ENCODE data around the gene PAM. TPM values are rescaled to one million over a fixed set of nuclear protein-coding genes. Genes with fewer than 3 reads are reported as not detected.

Gene PAM
- total and polyA plus RNA-seq, 2 of the 13 experiments (the other 11 are each of a cell fraction or from before 2014, with no cell fraction given), result 20.2 to 79.1 TPM

DNA sequence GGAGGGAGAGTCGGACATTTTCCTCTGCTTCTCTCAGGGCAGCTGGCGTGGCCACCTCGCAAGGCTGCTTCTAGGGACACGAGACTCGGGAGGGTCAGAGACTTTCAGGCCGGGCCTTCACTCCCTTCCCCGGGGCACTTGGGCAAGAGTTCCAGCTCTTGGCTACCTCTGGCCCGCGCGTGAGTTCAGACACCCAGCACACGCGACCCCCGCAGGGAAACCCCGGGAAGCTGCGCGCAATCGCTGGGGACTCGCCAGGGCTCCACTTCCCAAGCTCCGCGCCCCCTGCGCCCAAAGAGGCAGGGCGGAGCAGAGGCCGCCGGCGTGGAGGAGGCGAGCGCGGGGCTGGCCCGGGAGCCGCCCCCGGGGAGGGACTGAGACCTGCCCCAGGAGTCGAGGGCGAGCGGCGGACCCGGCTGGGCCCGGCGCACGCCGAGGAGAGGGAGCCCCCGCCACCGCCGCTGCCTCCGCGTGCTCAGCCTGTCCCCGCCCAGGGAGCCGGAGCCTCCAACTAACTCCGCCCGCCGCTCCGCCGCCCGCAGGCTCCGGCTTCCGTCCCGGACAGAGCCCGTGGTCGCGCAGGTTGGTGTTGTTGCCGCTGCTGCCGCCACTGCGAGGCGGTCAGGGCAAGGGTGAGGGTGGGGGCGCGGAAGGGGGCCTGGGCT, at the start of gene PAM (continued):
- TF ChIP-seq, protein P1, sequence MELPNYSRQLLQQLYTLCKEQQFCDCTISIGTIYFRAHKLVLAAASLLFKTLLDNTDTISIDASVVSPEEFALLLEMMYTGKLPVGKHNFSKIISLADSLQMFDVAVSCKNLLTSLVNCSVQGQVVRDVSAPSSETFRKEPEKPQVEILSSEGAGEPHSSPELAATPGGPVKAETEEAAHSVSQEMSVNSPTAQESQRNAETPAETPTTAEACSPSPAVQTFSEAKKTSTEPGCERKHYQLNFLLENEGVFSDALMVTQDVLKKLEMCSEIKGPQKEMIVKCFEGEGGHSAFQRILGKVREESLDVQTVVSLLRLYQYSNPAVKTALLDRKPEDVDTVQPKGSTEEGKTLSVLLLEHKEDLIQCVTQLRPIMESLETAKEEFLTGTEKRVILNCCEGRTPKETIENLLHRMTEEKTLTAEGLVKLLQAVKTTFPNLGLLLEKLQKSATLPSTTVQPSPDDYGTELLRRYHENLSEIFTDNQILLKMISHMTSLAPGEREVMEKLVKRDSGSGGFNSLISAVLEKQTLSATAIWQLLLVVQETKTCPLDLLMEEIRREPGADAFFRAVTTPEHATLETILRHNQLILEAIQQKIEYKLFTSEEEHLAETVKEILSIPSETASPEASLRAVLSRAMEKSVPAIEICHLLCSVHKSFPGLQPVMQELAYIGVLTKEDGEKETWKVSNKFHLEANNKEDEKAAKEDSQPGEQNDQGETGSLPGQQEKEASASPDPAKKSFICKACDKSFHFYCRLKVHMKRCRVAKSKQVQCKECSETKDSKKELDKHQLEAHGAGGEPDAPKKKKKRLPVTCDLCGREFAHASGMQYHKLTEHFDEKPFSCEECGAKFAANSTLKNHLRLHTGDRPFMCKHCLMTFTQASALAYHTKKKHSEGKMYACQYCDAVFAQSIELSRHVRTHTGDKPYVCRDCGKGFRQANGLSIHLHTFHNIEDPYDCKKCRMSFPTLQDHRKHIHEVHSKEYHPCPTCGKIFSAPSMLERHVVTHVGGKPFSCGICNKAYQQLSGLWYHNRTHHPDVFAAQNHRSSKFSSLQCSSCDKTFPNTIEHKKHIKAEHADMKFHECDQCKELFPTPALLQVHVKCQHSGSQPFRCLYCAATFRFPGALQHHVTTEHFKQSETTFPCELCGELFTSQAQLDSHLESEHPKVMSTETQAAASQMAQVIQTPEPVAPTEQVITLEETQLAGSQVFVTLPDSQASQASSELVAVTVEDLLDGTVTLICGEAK (IDR thresholded peaks at IDR 0.05), result no peak
- TF ChIP-seq, protein P1 (CRISPR knock-in tag; IDR thresholded peaks at IDR 0.05), result no peak
- TF ChIP-seq TCF7L2 (IDR thresholded peaks at IDR 0.05; ENCODE audit: low read depth, low read length), result no peak
- TF ChIP-seq SRY (CRISPR knock-in tag; IDR thresholded peaks at IDR 0.05), result no peak
- TF ChIP-seq ZNF816 (CRISPR knock-in tag; IDR thresholded peaks at IDR 0.05; ENCODE audit: borderline replicate concordance), result no peak
- TF ChIP-seq, protein P2, sequence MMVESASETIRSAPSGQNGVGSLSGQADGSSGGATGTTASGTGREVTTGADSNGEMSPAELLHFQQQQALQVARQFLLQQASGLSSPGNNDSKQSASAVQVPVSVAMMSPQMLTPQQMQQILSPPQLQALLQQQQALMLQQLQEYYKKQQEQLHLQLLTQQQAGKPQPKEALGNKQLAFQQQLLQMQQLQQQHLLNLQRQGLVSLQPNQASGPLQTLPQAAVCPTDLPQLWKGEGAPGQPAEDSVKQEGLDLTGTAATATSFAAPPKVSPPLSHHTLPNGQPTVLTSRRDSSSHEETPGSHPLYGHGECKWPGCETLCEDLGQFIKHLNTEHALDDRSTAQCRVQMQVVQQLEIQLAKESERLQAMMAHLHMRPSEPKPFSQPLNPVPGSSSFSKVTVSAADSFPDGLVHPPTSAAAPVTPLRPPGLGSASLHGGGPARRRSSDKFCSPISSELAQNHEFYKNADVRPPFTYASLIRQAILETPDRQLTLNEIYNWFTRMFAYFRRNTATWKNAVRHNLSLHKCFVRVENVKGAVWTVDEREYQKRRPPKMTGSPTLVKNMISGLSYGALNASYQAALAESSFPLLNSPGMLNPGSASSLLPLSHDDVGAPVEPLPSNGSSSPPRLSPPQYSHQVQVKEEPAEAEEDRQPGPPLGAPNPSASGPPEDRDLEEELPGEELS (CRISPR knock-in tag; IDR thresholded peaks at IDR 0.05), result no peak
- TF ChIP-seq ASH2L (IDR thresholded peaks at IDR 0.05; ENCODE audit: insufficient read length, low read depth, low read length), result no peak
- no peak for TF ChIP-seq SP1 (IDR thresholded peaks at IDR 0.05)
- TF ChIP-seq SP1 (CRISPR knock-in tag; IDR thresholded peaks at IDR 0.05), result no peak
- TF ChIP-seq, protein P3, sequence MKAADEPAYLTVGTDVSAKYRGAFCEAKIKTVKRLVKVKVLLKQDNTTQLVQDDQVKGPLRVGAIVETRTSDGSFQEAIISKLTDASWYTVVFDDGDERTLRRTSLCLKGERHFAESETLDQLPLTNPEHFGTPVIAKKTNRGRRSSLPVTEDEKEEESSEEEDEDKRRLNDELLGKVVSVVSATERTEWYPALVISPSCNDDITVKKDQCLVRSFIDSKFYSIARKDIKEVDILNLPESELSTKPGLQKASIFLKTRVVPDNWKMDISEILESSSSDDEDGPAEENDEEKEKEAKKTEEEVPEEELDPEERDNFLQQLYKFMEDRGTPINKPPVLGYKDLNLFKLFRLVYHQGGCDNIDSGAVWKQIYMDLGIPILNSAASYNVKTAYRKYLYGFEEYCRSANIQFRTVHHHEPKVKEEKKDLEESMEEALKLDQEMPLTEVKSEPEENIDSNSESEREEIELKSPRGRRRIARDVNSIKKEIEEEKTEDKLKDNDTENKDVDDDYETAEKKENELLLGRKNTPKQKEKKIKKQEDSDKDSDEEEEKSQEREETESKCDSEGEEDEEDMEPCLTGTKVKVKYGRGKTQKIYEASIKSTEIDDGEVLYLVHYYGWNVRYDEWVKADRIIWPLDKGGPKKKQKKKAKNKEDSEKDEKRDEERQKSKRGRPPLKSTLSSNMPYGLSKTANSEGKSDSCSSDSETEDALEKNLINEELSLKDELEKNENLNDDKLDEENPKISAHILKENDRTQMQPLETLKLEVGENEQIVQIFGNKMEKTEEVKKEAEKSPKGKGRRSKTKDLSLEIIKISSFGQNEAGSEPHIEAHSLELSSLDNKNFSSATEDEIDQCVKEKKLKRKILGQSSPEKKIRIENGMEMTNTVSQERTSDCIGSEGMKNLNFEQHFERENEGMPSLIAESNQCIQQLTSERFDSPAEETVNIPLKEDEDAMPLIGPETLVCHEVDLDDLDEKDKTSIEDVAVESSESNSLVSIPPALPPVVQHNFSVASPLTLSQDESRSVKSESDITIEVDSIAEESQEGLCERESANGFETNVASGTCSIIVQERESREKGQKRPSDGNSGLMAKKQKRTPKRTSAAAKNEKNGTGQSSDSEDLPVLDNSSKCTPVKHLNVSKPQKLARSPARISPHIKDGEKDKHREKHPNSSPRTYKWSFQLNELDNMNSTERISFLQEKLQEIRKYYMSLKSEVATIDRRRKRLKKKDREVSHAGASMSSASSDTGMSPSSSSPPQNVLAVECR (CRISPR knock-in tag; IDR thresholded peaks at IDR 0.05; ENCODE audit: borderline replicate concordance), result peak; percentile 64; the same call in 1 of the 2 replicates
- TF ChIP-seq KDM3A (CRISPR knock-in tag; IDR thresholded peaks at IDR 0.05; ENCODE audit: low read depth), result no peak
- no peak for TF ChIP-seq FOSL1 (CRISPR knock-in tag; IDR thresholded peaks at IDR 0.05; ENCODE audit: borderline replicate concordance)
- TF ChIP-seq, protein P4, sequence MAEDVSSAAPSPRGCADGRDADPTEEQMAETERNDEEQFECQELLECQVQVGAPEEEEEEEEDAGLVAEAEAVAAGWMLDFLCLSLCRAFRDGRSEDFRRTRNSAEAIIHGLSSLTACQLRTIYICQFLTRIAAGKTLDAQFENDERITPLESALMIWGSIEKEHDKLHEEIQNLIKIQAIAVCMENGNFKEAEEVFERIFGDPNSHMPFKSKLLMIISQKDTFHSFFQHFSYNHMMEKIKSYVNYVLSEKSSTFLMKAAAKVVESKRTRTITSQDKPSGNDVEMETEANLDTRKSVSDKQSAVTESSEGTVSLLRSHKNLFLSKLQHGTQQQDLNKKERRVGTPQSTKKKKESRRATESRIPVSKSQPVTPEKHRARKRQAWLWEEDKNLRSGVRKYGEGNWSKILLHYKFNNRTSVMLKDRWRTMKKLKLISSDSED (CRISPR knock-in tag; IDR thresholded peaks at IDR 0.05), result no peak
